ENCODE data around the gene STK38L.
A peak's percentile ranks its signal among the peaks of the same experiment; 100 is the strongest.

Gene STK38L

GRCh38 chr12:27243804-27244688 is at the start of gene STK38L:
STK38L (plus strand) TSS chr12:27244286; CDS start chr12:27297721, 53,435 bp downstream.
- peak; percentile 94 to 96 for DNase-seq

DNA sequence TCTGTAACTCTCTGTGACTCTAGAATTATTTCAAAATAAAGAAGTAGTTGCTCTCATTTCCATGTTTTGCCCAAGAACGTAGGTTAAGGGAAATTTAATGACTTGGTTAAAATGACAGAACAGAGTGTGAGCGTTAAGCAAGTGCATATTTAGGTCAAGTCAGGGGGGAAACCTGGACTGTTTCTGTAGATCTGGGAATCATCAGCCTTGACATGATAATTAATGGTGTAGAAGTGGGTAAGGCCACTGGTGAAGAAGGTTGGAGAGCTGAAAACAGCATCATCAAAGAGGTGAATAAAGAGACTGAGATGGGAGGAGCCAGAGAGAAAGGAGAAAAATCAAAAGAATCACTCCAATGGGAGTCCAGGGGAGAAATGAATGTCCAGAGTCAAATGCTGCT is 49.4 kb upstream of the STK38L start:
- no peak for DNase-seq

DNA sequence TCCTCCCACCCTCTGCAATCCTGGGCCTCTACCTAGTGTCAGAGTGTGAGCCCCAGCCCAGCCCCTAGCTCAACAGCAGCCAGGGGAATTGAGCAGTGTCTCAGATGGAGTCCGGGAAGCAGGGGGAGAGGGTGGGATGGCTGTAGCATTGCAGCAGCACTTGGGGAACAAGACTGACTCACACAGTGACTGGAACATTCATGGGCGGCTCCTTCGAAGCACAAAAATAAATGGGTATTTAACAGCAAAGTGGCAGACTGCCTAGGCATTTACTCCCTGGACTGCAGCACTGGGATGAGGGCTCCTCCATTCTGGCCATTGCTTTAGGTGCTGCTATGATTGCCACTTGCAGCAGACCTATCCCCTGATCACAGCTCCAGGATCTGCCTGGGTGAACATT is 46.0 kb upstream of the STK38L start:
- DNase-seq, result no peak

DNA sequence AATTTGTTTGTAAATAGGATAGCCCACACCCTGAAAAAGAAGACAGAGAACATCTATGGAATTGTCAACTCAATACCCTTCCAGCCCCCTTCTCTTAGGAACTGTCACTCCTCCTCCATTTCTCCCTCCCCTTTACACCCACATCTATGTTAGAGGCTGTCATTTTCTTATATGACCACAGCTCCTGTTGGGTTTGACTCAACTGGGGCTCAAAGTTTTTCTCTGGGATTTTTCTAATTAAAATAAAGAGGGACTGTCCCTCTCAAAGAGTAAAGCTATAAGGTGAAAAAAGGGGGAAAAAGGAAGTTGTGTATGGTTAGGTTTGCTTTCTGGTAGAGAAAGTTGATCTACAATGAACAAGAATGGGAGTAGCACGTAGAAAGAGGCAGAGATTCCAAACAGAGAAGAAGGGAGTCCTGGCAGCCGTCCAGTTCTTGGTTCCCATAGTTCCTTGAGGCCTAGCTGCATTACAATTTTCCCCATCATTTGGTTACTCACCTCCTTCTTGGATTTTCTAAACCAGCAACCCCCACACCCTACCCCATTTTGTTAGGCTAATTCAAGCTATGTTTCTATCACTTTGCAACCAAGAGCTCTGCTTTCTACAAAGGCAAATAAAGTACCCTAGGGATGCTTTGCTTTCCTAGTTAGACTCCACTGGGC is 44.3 kb upstream of the STK38L start:
- no peak for DNase-seq

DNA sequence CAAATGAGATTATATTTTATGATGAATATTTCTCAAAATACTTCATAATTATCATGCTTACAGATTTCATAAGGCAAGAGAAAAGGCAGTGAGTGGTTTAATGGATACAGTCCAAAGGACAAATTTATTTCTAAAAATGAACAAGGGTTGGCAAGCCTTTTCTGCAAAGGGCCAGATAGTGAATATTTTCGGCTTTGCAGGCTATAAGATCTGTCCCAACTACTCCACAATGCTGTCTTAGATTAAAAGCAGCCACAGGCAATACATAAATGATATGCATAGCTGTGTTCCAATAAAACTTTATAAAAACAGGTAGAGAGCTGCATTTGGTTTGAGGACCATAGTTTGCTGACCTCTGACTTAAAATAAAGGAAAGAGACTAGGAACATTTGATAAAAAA is 42.9 kb upstream of the STK38L start:
- no peak for DNase-seq

GRCh38 chr12:27206801-27207502 is 37.1 kb upstream of the STK38L start:
- no peak for DNase-seq

DNA sequence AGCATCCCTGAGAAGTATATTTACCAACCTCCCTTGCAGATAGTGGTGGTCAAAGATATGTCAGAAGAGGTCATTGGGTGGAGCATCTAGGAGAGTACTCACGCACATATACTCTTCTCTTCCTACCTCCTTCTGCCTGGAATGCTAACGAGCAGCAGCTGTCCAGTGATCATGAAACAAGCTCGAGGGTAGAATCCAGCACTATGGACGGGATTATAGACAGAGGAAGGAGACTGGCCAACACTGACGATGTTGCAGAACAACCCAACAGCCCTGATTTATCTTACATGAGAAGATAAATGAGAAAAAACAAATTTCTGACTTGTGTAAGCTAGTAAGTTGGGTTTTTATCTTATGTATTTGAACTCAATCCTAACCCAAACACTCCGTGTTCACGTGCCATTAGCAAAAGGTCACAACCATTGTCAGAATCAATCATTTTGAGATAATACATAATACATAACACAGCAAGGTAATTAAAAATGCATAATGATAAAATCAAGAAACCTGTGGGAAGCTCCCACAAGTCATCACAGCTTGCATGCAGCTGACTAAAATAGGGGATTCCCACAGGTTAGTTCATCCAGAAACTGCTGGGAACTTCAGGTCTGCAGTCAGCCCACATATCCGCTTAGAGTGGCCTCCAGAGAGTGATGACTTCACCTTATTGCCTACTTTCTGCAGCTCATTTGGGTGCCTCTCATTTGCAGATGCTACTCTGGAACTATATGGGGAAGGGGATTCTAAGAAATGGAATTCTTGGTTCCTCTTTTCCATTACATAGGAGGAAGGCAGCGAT is 36.3 kb upstream of the STK38L start:
- no peak for DNase-seq

- DNase-seq, result no peak
Observed at GRCh38 chr12:27208414-27208750, 35.7 kb upstream of the STK38L start.

DNA sequence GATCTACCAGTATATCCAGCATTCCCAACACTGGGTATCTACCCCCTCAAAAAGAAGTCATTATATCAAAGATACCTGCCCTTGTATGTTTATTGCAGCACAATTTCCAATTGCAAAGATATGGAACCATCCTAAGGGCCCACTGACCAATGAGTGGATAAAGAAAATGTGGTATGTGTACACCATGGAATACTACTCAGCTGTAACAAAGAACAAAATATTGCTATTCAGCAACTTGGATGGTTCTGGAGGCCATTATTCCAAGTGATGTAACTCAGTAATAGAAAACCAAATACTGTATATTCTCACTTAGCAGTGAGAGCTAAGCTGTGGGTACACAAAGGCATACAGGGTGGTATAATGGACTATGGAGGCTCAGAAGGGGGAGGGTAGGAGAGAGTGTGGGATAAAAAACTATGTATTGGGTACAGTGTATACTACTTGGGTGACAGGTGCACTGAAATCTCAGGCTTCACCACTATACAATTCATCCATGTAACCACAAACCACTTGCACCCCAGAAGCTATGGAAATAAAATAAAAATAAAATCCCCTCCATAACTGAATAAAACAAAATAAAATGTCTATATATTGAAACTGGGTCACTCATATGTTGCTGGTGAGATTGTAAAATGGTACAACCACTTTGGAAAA is 34.7 kb upstream of the STK38L start:
- DNase-seq, result no peak

DNA sequence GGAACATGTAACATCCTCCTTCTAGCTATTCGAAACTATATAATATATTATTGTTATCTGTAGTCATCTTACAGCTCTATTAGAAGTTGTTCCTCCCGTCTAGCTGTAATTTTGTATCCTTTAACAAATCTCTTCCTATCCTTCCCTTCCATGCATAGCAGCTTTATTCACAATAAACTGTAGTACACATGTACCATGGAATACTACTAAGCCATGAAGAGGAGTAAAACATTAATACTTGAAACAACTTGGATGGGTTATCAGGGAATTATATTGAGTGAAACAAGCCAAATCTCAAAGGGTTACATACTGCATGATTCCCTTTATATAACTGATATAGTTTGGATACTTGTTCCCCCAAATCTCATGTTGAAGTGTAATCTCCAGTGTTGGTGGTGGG is 33.9 kb upstream of the STK38L start:
- no peak for DNase-seq

DNA sequence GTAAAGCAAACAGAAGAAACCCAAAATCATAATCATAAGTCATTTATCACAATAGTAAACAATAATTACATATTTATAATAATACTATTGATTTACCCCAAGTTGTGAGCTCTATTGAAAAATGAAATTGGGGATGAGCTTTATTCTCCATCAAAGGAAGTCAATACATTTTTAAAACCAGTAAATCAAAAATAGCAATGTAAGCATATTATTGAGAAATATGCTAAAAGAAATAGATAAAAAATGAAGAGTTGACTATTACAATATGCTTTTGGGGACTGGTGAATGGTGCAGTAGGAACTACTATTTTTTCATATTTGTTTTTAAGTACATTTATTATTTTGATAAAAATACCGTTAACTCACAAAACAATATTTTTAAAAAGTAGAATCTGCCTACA is 31.2 kb upstream of the STK38L start:
- DNase-seq, result no peak

- no peak for DNase-seq
Observed at GRCh38 chr12:27213304-27213703, 30.8 kb upstream of the STK38L start.

- DNase-seq, result no peak
Observed at GRCh38 chr12:27213830-27214787, 30.0 kb upstream of the STK38L start.

DNA sequence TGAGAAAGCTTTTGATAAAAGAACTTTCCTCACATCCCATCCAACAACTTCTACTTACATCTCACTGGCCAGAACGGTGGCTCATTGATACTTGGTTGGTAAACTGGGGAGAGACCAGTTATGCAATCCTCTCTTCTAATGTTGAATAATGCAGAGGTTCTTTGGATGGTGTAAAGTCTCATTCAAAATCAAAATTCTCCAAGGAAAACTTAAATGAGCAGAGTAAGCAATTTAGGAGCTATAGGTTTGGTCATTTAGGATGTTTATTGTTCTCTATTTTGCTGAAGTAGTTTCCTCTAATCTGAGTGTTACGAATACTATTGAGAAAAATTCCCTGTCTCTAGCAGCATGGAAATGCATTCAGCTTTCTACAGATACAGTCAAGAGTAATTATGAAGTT is 26.5 kb upstream of the STK38L start:
- DNase-seq, result no peak

GRCh38 chr12:27219693-27220054 is 24.4 kb upstream of the STK38L start:
- no peak for DNase-seq

DNA sequence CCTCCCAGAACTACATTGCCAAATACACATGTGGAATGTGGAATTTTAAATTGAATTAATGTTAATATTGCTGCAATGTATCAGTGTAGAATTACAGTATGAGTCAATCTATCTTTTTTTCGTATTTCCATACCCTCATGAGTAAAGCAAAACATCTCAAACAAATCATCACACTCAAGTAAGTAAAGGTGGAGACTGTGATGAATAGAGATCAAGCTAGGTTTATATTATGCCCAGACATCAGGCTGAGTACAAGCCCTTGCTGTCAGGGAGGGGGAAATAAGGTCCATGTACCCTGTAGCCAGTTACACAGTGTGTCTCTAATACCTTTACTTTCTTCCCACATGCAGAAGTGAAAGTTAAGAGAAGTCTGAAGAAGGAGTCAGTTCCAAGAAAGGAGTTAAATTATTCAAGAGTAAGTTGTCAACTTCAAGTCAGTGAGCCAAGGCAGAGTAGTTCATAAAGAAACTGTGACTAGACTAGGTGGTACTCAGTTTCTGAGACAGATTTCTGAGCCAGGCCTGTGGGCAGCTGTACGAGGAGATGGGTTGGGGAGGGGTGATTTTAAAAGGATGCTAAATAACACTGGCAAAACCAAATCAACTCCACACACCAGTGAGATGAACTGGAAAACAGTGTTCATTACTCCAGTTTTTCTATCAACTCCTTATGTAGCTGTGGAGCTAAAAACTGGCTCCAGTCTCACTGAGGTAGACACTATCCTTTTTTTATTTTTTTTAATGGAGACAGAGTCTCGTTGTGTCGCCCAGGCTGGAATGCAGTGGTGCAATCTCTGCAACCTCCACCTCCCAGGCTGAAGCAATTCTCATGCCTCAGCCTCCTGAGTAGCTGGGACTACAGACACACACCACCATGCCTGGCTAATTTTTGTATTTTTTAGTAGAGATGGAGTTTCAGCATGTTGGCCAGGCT is 23.8 kb upstream of the STK38L start:
- DNase-seq, result no peak

DNA sequence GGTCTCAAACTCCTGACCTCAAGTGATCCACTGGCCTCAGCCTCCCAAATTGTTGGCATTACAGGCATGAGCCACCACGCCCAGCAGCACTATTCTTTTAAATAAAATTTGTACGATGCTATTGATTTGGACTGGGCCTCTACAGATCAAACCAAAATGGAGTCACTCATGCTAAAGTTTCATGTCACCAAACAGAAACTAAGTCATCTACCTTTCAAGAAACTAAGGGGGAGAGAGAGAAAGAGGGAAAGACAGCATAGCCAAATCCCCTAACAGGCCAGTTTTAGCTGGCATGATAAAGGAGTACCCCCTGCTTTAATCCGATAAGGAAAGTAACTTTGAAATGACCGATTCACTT is 23.1 kb upstream of the STK38L start:
- DNase-seq, result no peak

DNA sequence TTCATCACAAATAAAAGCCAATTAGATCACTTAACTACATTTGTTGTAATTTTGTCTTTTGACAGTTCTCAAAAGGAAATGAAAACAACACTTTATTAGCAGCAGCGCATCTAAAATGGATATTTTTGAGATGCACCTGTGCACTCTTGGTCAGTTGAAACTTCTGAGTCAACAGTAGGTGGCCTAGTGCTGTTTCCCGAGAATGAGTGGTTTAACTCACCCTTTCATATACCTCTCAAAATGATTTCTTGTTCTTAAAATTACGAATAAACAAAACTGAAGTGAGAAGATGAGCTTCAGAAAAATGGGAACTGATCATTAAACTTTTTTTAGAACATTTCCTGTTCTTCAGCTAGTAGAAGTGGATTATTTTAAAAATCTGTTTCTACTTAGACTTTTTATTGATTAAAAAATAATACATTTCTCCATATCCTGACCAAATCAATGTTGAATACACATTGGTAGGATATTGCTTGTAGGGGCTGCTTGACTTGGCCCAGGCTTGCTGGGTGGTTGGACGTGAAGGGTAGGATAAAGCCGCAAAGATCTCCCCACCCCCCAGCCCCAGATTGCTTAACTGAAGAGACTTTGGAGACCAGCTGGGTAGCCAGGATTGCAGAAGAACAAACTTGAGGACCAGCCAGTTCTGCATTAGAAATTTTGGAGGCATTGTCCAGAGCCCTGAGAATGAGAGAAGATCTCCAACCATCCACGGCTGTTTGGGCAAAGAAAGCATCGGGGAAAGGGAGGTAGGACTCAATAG is 22.3 kb upstream of the STK38L start:
- no peak for DNase-seq

- DNase-seq, result no peak
Observed at GRCh38 chr12:27226407-27226929, 17.6 kb upstream of the STK38L start.

Data from NCI-H2081 (cell line).